HUDEP-2 (cell line): ENCODE measurements around the gene STRN.

Source experiments
- DNase-seq, 76 experiments: peaks; one replicate each; lab custom pipeline; 2025; ENCODE audit not compliant: unreplicated experiment in 76 of 76; lab: John Stamatoyannopoulos, UW

STRN gene

GRCh38 chr2:36801088-36801487 is 165.2 kb downstream of the STRN start:
- no peak for DNase-seq

GRCh38 chr2:36800381-36800780 is 166.0 kb downstream of the STRN start:
- DNase-seq, result no peak

GRCh38 chr2:36798724-36799123 is 167.6 kb downstream of the STRN start:
- no peak for DNase-seq

- no peak for DNase-seq
Observed at GRCh38 chr2:36797324-36798070, 168.8 kb downstream of the STRN start.
